Loucy (cell line): Measurements from ENCODE around the gene LMO7.

Experiments used
- H2AFZ ChIP-seq: fragments of 200-600 bp; sonication (generic); 2 replicates; pipeline ENCODE4 v1.6.0; 2016; ENCODE audit warnings: antibody characterized with exemption, mild to moderate bottlenecking, low read length, moderate library complexity
- H3F3A ChIP-seq: fragments of 200-600 bp; 2 replicates; pipeline ENCODE4 v1.6.0; 2016; ENCODE audit warnings: antibody characterized with exemption, low read depth, mild to moderate bottlenecking
- H3K27me3 ChIP-seq: fragments of 200-600 bp; sonication (generic); 2 replicates; pipeline ENCODE4 v1.6.1; 2014; ENCODE audit warnings: low read length, mild to moderate bottlenecking; ENCODE audit not compliant: insufficient read depth, poor library complexity, severe bottlenecking
- H3K36me3 ChIP-seq: fragments of 200-600 bp; sonication (generic); 2 replicates; pipeline ENCODE4 v1.6.1; 2016; ENCODE audit warnings: low read length; ENCODE audit not compliant: insufficient read depth
- H3K4me1 ChIP-seq: fragments of 200-600 bp; sonication (generic); 2 replicates; pipeline ENCODE4 v1.5.1; 2014; ENCODE audit warnings: low read length, mild to moderate bottlenecking; ENCODE audit not compliant: insufficient read depth, poor library complexity, severe bottlenecking
- H3K4me2 ChIP-seq: fragments of 200-600 bp; sonication (generic); 2 replicates; pipeline ENCODE4 v1.6.0; 2014; ENCODE audit warnings: antibody characterized with exemption, low read length, low read depth, mild to moderate bottlenecking; ENCODE audit not compliant: poor library complexity, severe bottlenecking
- H3K4me3 ChIP-seq: fragments of 200-600 bp; sonication (generic); 2 replicates; pipeline ENCODE4 v1.5.1; 2014; ENCODE audit warnings: low read length, mild to moderate bottlenecking, mixed read lengths; ENCODE audit not compliant: poor library complexity, severe bottlenecking
- H3K79me2 ChIP-seq: fragments of 200-600 bp; sonication (generic); 2 replicates; pipeline ENCODE4 v1.6.1; 2014; ENCODE audit warnings: low read length; ENCODE audit not compliant: insufficient read depth
- H3K9ac ChIP-seq: fragments of 200-600 bp; sonication (generic); 2 replicates; pipeline ENCODE4 v1.6.0; 2014; ENCODE audit warnings: mild to moderate bottlenecking, low read depth, low read length, moderate library complexity; ENCODE audit not compliant: poor library complexity, severe bottlenecking
- H3K9me2 ChIP-seq: fragments of 200-600 bp; sonication (generic); replicated peaks from 2 replicates; pipeline ENCODE4 v1.6.1; 2016; ENCODE audit warnings: low read depth, low read length, mixed read lengths
- H3K9me3 ChIP-seq: fragments of 200-600 bp; sonication (generic); 2 replicates; pipeline ENCODE4 v1.6.1; 2014; ENCODE audit warnings: mild to moderate bottlenecking, antibody characterized with exemption, low read length, low read depth; ENCODE audit not compliant: insufficient read depth
- H4K20me1 ChIP-seq: fragments of 200-600 bp; sonication (generic); 2 replicates; pipeline ENCODE4 v1.6.0; 2014; ENCODE audit warnings: antibody characterized with exemption, low read length, mild to moderate bottlenecking; ENCODE audit not compliant: insufficient read depth, poor library complexity, severe bottlenecking
- EZH2phosphoT487 ChIP-seq: fragments of 200-600 bp; IDR thresholded peaks from 2 replicates; pipeline ENCODE4 v1.6.1; 2018; ENCODE audit warnings: antibody characterized with exemption, mild to moderate bottlenecking, moderate library complexity, borderline replicate concordance
- TF ChIP-seq, protein P1 (sequence below): fragments of 200-600 bp; sonication (generic); conservative IDR thresholded peaks from 2 replicates; pipeline ENCODE4 v1.5.1; 2014; ENCODE audit warnings: mild to moderate bottlenecking, antibody characterized with exemption, low read length

Gene LMO7

DNA sequence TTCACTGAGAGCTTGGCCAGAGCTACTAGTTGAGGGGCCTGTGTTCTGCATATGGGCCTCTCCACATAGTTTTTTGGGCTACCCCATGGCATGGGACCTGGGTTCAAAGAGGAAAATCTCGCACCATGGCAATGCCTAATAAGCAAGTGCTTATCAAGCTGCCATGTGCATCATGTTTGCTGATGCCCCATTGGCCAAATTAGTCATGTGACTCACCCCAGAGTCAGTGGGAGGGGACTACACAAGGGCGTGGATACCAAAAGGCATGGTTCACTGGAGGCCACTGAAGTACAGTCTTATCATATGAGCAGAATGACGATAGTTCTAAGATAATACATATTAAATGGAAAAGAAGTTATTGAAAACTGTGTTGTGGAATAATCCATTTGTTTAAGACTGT lies 214.8 kb downstream of the LMO7 start:
- TF ChIP-seq, protein P1, sequence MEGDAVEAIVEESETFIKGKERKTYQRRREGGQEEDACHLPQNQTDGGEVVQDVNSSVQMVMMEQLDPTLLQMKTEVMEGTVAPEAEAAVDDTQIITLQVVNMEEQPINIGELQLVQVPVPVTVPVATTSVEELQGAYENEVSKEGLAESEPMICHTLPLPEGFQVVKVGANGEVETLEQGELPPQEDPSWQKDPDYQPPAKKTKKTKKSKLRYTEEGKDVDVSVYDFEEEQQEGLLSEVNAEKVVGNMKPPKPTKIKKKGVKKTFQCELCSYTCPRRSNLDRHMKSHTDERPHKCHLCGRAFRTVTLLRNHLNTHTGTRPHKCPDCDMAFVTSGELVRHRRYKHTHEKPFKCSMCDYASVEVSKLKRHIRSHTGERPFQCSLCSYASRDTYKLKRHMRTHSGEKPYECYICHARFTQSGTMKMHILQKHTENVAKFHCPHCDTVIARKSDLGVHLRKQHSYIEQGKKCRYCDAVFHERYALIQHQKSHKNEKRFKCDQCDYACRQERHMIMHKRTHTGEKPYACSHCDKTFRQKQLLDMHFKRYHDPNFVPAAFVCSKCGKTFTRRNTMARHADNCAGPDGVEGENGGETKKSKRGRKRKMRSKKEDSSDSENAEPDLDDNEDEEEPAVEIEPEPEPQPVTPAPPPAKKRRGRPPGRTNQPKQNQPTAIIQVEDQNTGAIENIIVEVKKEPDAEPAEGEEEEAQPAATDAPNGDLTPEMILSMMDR, result no peak
- Histone ChIP-seq H3K4me3 (no peak overlapping the region), H2AFZ (no peak overlapping the region), H3K27me3 (no peaks in the 10 kb centered on the region), H3K36me3 (peaks cover 11% of the 10 kb centered on the region; the same call in 1 of the 2 replicates), H3K9ac (no peak overlapping the region), H3K9me2 (no peaks in the 10 kb centered on the region), H4K20me1 (no peaks in the 10 kb centered on the region), H3K4me1 (no peaks in the 10 kb centered on the region), H3K9me3 (no peaks in the 10 kb centered on the region), H3F3A (no peaks in the 10 kb centered on the region), H3K4me2 (no peak overlapping the region), H3K79me2 (no peaks in the 10 kb centered on the region)

DNA sequence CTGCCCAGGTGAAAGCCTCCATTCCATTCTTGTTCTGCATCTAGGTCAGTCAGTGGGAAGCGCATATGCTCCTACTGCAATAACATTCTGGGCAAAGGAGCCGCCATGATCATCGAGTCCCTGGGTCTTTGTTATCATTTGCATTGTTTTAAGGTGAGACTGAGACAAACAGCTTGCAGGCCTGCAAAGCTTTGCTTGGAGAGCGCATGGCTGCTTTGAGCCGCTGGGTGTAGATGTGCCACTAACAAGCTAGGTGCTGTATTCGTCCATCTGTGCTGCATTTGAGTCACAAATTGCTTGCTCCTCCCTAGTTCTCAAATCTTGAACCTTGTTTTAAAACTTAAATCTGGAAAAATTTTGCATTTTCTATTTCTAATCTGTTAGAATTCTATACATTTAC lies 219.1 kb downstream of the LMO7 start:
- H3K9me2 ChIP-seq, result no peaks in the 10 kb centered on the region

DNA sequence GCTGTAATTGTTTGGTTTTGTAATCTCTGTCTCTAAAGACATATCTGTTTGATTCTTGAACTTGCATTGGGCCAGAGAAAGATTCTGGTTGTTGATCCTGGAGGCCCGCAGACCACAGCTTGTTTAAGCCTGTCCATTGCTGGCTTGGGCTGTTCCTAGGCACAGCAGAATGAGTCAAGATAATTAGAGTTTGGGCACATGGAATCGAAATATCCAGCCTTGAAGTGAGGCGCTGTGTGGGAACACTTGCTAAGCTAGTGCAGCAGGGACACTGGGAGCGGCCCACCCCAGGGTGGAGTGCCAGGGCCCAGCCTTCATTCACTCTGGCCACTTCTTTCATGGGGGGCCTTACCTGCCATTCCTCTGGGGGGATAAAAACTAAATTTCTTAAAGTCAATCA lies 219.7 kb downstream of the LMO7 start:
- no peaks in the 10 kb centered on the region for H3K27me3 ChIP-seq
- no peaks in the 10 kb centered on the region for H3K9me3 ChIP-seq
- no peak overlapping the region for H3K9ac ChIP-seq
- H3K36me3 ChIP-seq, result no peaks in the 10 kb centered on the region; the same call in 1 of the 2 replicates
- no peaks in the 10 kb centered on the region for H3F3A ChIP-seq
- TF ChIP-seq, protein P1, result no peak
- TF ChIP-seq EZH2phosphoT487, result no peak
- no peaks in the 10 kb centered on the region for H3K9me2 ChIP-seq
- no peaks in the 10 kb centered on the region for H3K4me1 ChIP-seq
- no peak overlapping the region for H3K4me2 ChIP-seq
- H4K20me1 ChIP-seq, result no peaks in the 10 kb centered on the region
- H2AFZ ChIP-seq, result no peak overlapping the region
- no peaks in the 10 kb centered on the region for H3K79me2 ChIP-seq
- no peak overlapping the region for H3K4me3 ChIP-seq

More for the DNA sequence above, 219.1 kb downstream of the LMO7 start:
- no peak overlapping the region for H3K4me2 ChIP-seq
- no peak for TF ChIP-seq EZH2phosphoT487
- TF ChIP-seq, protein P1, result no peak
- no peaks in the 10 kb centered on the region for H3K79me2 ChIP-seq
- H3F3A ChIP-seq, result no peaks in the 10 kb centered on the region
- no peaks in the 10 kb centered on the region for H3K9me3 ChIP-seq
- H3K27me3 ChIP-seq, result no peaks in the 10 kb centered on the region
- no peak overlapping the region for H3K9ac ChIP-seq
- H2AFZ ChIP-seq, result no peak overlapping the region
- no peak overlapping the region for H3K4me3 ChIP-seq
- H3K36me3 ChIP-seq, result peaks cover 5% of the 10 kb centered on the region; the same call in 1 of the 2 replicates
- H4K20me1 ChIP-seq, result no peaks in the 10 kb centered on the region
- no peaks in the 10 kb centered on the region for H3K4me1 ChIP-seq
